ENCODE results near the gene RIPK1.
A peak's percentile ranks its signal among the peaks of the same experiment; 100 is the strongest.

Gene RIPK1

GRCh38 chr6:3157131-3157933, 89.0 kb downstream of the RIPK1 start, which contains the start of gene TUBB2A:
Gene TUBB2A (minus strand): TSS chr6:3157544. CDS start chr6:3157463, 81 bp downstream.
- DNase-seq (ENCODE audit: low read depth in 1 of 2, low spot score in 1 of 2): peak; percentile 86 to 94
- in situ Hi-C loops (cut with HindIII; ENCODE audit: low pct_unique_long_range_greater_than_20kb, low sequenced_read_pairs): no loop called here
- no peak for TF ChIP-seq JUND (IDR thresholded peaks at IDR 0.05; ENCODE audit: low read depth)

- in situ Hi-C loops (cut with HindIII; ENCODE audit: low pct_unique_long_range_greater_than_20kb, low sequenced_read_pairs): no loop called here
- TF ChIP-seq JUND (IDR thresholded peaks at IDR 0.05; ENCODE audit: low read depth): no peak
- DNase-seq (ENCODE audit: low read depth in 1 of 2, low spot score in 1 of 2): no peak
Observed at GRCh38 chr6:3159805-3160781, 91.8 kb downstream of the RIPK1 start.

- in situ Hi-C loops (cut with HindIII; ENCODE audit: low pct_unique_long_range_greater_than_20kb, low sequenced_read_pairs): no loop called here
- no peak for DNase-seq (ENCODE audit: low read depth in 1 of 2, low spot score in 1 of 2)
- TF ChIP-seq JUND (IDR thresholded peaks at IDR 0.05; ENCODE audit: low read depth): no peak
Observed at GRCh38 chr6:3162067-3162497, 93.8 kb downstream of the RIPK1 start.

- no peak for TF ChIP-seq JUND (IDR thresholded peaks at IDR 0.05; ENCODE audit: low read depth)
- DNase-seq (ENCODE audit: low read depth in 1 of 2, low spot score in 1 of 2): peak; percentile 70 to 84
- in situ Hi-C loops (cut with HindIII; ENCODE audit: low pct_unique_long_range_greater_than_20kb, low sequenced_read_pairs): no loop called here
Observed at GRCh38 chr6:3162565-3163247, 94.4 kb downstream of the RIPK1 start.

- in situ Hi-C loops (cut with HindIII; ENCODE audit: low pct_unique_long_range_greater_than_20kb, low sequenced_read_pairs): no loop called here
- no peak for DNase-seq (ENCODE audit: low read depth in 1 of 2, low spot score in 1 of 2)
- no peak for TF ChIP-seq JUND (IDR thresholded peaks at IDR 0.05; ENCODE audit: low read depth)
Observed at GRCh38 chr6:3163248-3163594, 94.9 kb downstream of the RIPK1 start.

GRCh38 chr6:3164388-3164787, 96.1 kb downstream of the RIPK1 start:
- in situ Hi-C loops (cut with HindIII; ENCODE audit: low pct_unique_long_range_greater_than_20kb, low sequenced_read_pairs): no loop called here
- DNase-seq (ENCODE audit: low read depth in 1 of 2, low spot score in 1 of 2): no peak
- no peak for TF ChIP-seq JUND (IDR thresholded peaks at IDR 0.05; ENCODE audit: low read depth)
